ENCODE measurements around the gene KCTD16.

DNA sequence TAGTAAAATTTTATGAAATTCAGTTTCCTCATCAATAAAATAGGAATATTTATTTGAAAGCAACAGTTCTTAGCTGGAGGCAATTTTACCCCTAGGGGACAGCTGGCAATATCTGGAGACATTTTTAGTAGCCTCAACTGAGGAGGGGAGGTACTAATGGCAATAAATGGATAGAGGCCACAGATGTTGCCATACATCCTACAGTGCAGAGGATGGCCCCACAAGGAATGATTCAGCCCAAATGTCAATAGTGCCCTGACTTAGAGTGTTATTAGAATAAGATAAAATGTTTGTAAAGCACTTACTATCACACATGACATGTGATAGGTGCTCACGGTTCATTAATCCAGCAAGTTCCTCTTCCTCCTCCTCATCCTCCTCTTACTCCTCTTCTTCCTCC is 293.6 kb downstream of the KCTD16 start:
- TF ChIP-seq SUZ12 (IDR thresholded peaks at IDR 0.05), result no peak
- TF ChIP-seq FOXK2 (IDR thresholded peaks at IDR 0.05), result no peak
- TF ChIP-seq, protein P1, sequence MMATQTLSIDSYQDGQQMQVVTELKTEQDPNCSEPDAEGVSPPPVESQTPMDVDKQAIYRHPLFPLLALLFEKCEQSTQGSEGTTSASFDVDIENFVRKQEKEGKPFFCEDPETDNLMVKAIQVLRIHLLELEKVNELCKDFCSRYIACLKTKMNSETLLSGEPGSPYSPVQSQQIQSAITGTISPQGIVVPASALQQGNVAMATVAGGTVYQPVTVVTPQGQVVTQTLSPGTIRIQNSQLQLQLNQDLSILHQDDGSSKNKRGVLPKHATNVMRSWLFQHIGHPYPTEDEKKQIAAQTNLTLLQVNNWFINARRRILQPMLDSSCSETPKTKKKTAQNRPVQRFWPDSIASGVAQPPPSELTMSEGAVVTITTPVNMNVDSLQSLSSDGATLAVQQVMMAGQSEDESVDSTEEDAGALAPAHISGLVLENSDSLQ (IDR thresholded peaks at IDR 0.05), result no peak
- no peak for TF ChIP-seq LEF1 (IDR thresholded peaks at IDR 0.05; ENCODE audit: borderline replicate concordance)
- no peak for TF ChIP-seq L3MBTL2 (conservative IDR thresholded peaks at IDR 0.05)
- no peak for TF ChIP-seq ARNT (IDR thresholded peaks at IDR 0.05)
- no peak for TF ChIP-seq HDGF (IDR thresholded peaks at IDR 0.05; ENCODE audit: borderline replicate concordance)
- TF ChIP-seq ELF4 (IDR thresholded peaks at IDR 0.05), result no peak
- TF ChIP-seq FOXA1 (IDR thresholded peaks at IDR 0.05), result no peak
- TF ChIP-seq CTBP1 (IDR thresholded peaks at IDR 0.05; ENCODE audit: borderline replicate concordance), result no peak
